Dermis microvascular lymphatic vessel endothelial cell (primary cell): Measurements from ENCODE around the gene ABL2. TPM values are rescaled to one million over a fixed set of nuclear protein-coding genes. Genes with fewer than 3 reads are reported as not detected.
"Not testable (repeated sequence)": the region's sequence is repeated elsewhere in the genome, so short reads cannot be mapped to it uniquely, and the experiment has no call there.

ENCODE experiments used
- DNase-seq, 2 donors: peaks; one replicate each; pipeline versions ENCODE4 v3.0.0 to v3.0.0-alpha.2; 2010; ENCODE audit warnings: low read depth in 2 of 2
- total RNA-seq: library from RNA; depleted of rRNA; stranded (reverse); fragments of >200 nt; gene quantifications from 2 replicates; pipeline ENCODE4 v1.2.1, GENCODE V29; 2014

The ABL2 gene
- total RNA-seq, 1 donor from 2014 or later, result 67.4 TPM

GRCh38 chr1:179137617-179138255 is 91.7 kb downstream of the ABL2 start:
- DNase-seq, result no peak

GRCh38 chr1:179135707-179136106 is 93.8 kb downstream of the ABL2 start:
- not testable (repeated sequence) for DNase-seq

DNA sequence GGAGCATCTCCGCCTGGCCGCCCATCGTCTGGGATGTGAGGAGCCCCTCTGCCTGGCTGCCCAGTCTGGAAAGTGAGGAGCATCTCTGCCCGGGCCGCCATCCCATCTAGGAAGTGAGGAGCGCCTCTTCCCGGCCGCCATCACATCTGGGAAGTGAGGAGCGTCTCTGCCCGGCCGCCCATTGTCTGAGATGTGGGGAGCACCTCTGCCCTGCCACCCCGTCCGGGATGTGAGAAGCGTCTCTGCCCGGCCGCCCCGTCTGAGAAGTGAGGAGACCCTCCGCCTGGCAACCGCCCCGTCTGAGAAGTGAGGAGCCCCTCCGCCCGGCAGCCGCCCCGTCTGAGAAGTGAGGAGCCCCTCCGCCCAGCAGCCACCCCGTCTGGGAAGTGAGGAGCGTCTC is 94.3 kb downstream of the ABL2 start:
- DNase-seq, result not testable (repeated sequence)

- peak; percentile 46 to 70 for DNase-seq
These were observed 99.6 kb downstream of the ABL2 start for GRCh38 chr1:179129702-179130473.

- no peak for DNase-seq
These were observed 101.0 kb downstream of the ABL2 start for GRCh38 chr1:179128520-179128919.

DNA sequence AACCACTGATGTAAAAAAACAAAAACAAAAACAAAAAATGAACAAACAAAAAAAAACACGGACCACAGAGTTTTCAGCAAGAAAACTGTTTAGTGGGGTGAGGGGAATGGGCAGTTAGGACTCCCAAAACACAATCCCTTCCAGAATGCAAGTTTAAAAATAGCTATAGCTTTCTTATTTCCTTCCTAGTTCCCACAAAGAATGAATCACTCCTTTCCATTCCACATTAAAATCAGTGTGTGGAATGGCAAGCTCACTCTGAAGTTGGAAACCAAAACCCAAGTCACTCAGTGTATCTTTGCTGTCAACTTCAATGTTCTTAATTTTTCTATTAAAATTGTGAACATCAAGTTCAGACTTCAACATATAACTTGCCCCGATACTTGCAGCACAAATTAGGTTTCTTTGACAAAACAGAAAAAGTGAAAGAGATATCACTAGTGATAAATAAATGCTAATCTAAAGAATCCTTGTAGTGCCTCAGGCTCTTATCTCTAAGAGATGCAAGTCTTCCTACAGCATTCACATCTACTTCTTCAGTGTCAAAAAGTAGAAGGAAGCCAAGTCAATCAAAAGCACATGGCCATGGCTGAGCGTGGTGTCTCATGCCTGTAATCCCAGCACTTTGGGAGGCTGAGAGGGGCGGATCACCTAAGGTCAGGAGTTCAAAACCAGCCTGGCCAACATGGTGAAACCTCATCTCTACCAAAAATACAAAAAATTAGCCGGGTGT is 102.1 kb downstream of the ABL2 start:
- DNase-seq, result peak in 1 of 2 donors; percentile 63

DNA sequence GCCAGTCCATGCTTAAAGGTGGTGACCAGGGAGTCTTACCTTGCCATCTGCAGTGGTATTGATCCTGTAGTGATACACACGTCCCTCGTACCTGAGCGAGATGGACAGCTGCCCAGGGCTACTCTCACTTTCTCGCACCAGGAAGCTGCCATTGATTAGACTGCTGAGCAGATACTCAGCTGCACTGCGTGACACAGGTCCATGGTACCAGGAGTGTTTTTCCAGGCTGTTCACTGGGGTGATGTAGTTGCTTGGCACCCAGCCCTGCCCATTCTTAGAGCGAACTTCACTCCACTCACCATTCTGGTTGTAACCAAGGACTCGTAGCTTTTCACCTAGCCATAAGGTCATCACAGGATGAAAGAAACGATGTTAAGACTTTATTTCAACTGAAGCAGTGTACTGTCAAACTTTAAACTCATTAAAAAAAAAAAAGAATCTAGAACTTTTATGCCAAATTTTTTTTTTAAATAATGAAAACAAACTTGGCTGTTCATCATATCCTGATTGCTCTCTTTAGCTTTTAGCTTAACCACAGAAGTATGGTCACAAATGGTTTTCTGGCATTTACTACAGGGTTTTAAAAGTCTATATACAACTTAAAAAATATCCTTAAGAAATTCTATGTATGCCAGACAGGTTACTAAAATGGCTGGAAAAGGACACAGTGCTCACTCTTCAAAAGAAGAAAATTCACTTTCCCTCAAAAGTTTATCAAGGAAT is 103.0 kb downstream of the ABL2 start:
- peak; percentile 79 to 80 for DNase-seq

- no peak for DNase-seq
These were observed 104.6 kb downstream of the ABL2 start for GRCh38 chr1:179124873-179125272.

DNA sequence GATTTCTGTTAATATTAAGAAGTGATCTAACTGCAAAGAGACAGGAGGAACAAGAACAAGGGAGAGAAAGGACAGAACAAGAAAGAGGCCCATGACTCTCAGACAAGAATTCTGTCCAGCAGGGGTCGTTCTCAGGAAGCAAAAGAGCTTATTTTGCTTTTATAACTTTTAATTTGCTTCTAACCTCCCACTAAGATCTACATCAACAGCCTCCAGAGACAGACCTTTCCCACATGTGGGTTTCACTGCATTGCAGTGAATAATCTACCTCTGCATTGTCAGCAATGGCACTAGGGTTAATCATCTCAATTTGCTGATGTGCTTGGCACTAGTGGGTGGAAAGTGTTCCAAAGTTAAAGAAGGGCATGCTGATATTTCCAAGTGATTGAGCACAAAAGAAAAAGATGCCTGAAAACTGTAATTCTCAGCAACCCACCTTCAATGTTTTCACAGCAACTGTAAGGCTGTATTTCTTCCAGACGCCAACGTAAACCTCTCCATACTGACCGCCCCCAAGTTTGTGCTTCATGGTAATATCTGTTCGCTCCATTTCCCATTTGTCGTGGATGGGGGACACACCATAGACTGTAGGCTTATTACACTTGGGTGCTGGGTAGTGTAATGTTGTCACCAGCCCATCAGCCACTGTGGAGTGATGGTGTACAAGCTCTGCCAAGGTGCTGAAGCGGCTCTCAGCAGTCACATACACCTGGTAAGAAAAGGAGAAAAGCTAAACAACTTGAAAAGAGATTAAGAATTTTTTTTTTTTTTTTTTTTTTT is 108.1 kb downstream of the ABL2 start:
- DNase-seq, result peak in 1 of 2 donors; percentile 47

DNA sequence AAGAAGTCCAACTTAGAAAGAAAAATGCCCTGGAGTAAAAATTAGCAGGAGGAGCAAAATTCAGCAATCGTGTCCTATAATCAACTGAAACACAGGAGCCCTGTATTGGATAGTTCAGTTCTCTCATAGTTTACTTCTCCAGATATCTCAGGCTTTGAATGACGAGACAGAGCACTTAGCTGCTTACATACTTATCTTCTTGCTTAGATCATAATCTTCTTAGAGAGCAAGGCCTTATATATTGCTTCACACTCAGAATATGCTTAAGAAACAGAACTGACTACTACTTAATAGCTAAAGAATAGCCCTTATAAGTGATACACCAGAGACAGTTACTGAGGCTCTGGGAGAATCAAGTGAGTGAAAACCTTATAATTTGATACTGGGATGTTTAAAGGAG is 108.7 kb downstream of the ABL2 start:
- DNase-seq, result no peak

DNA sequence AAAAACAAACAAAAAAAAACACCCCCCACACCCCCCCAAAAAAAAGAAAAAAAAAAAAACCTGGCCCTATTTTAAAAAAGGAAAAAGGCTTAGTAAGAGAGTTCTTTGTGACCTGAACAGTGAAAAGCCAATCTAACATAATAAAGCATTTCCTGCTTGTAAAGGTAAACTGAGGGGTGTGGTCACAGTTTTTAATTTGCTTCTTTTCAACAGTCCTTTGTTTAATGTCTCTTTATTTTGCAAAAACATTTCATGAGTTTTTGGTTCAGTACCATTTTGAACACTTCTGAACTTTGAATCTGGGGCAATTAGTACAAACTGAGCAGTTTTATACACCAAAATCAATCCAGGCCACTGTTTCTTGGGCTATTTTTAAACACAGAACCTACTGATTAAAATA is 110.0 kb downstream of the ABL2 start:
- DNase-seq, result no peak

DNA sequence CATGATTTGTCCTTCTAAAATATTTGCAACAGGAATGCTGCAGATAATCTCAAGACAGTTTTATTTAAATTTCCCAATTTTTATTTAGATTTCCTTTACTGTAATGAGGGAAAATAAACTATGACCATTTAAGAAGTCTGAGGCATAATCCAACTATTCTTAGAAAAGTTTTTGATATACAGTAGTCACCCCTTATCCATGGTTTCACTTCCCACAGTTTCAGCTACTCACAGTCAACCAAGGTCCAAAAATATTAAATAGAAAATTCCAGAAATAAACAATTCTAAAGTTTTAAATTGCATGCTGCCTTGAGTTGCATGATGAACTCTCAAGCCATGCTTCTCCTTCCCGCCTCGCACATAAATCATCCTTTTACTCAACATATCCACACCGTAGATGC is 114.3 kb downstream of the ABL2 start:
- DNase-seq, result no peak

DNA sequence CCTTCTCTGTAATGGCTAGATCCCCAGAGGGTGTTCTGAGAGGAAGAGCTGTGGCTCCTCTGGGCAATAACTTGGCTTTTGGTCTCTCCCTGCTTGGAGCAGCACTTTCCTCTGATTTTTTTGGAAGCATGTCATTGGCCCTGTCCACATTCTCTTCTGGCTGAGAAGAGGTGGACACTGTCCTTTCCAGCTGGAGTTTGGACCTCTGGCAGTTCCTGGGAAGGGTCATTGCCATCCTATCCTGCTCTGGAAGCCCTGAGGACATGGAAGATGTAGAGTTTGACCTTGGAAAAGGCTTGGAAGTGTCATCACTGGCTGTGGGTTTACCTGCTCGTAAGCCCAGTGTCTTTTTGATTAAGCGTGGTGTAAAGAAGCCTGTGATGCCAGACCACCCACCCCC is 120.8 kb downstream of the ABL2 start:
- DNase-seq, result no peak

DNA sequence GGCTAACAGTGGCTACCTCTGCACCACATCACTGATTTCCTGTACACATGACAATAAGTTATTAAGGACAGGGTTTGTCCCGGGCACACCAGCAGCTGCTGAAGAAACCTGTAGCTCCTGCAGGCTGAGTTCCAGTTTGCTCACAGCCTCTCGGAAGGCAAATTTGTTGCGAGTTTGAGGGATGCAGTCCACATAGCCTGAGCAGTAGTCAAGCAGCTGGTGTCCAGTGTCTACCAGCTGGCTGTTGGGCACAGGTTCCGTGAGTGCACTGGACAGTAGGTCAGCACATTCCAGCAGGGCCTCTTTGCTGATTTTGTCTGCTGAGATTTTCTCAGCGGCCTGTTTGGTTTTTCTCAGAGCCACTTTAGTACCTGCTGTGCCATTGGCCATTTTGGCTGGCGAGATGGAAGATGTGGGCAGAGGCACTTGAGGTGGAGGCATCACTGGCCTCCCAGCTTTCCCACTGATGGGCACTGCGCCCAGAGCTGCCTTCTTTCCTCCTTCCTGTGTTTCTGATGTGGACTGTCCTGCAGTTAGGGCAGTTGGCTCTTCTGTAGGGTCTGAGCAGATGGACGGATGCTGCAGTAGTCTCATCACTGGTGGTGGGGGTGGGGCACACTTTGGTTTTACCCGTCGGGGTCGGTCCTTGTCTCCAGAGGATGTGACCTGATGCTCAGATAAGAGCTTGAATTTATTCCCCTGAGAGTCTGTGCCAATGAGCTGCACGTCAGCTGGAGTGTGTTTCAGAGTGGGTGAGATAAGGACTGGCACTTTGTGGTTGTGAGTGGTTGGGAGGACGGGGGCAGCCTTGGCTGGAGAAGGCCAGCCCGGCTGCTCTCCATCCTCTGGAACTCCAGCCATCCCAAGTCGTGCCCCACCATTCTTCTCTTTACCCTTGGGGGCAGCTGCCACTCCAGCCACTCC is 121.5 kb downstream of the ABL2 start:
- no peak for DNase-seq

DNA sequence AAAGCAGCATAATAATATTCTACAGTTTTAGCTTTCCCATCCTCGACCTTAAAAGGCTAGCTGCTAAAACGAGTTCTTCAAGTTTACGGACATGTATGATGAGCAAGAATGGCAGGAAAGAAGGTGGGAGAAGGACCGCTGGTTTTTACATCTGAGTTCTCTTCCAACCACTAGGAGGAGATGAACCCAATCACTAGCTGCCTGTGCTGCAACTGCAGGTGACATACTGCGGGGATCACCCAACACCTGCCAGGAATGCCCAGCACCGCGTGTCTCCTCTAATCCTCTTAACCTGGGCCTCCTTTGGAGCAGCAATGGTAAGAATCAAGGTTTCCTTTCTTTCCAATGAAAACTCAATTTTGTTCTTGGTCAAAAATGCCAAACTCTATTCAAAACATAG is 124.1 kb downstream of the ABL2 start:
- DNase-seq, result no peak

GRCh38 chr1:179104611-179105250 is 124.7 kb downstream of the ABL2 start:
- DNase-seq, result no peak

GRCh38 chr1:179103999-179104398 is 125.5 kb downstream of the ABL2 start:
- DNase-seq, result no peak

GRCh38 chr1:179101566-179101965 is 127.9 kb downstream of the ABL2 start:
- DNase-seq, result no peak

GRCh38 chr1:179099891-179100290 is 129.6 kb downstream of the ABL2 start:
- DNase-seq, result no peak
